ENCODE measurements around the gene ULK4.
"Not testable (repeated sequence)": the region's sequence is repeated elsewhere in the genome, so short reads cannot be mapped to it uniquely, and the experiment has no call there.

The ULK4 gene

DNA sequence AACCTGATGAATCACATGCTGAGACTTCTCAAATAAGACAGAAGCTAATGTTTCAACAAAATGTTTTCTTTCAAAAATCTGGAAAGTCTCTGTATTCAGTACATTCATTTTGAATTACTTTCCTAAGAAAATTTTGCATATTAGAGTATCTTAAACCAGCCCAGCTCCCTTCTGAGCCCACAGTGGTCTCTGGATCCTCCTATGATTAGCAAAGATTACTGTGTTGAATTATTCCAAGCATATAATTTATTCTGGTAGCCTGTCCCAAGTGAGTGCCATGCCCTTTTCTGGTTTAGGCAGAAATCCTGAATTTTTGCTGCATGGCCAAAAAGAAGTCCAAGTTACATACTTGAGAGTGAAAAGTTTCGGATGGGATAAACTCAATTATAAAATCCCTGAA lies 483.6 kb downstream of the ULK4 start:
- no peak for DNase-seq

DNA sequence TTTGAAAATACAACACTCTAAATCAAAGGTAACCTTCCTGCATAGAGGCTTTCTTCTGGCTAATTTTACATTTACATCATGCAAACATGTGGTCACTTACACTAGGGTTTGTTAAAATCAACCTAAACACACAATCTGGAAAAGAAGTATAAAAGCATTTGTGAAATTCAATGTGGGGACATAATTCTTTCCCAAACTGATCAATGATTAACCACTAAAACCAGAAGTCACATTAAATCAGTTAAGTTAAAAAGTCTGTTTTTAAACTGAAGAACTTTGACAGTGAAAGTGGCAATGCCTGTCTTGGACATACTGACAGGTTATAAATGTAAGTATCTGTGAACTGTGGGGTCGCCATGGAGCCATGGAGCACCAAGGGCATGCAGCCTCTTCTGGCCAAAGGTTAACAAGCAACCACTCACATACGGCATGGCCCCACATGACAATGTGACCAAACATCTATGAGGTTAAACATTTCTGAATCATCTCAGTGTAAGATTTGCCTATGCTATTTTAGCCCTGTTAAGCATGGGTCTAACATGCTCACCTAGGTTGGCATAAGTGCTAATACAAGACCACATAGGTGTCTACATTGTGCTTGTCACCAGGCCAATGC lies 484.4 kb downstream of the ULK4 start:
- DNase-seq, result no peak

DNA sequence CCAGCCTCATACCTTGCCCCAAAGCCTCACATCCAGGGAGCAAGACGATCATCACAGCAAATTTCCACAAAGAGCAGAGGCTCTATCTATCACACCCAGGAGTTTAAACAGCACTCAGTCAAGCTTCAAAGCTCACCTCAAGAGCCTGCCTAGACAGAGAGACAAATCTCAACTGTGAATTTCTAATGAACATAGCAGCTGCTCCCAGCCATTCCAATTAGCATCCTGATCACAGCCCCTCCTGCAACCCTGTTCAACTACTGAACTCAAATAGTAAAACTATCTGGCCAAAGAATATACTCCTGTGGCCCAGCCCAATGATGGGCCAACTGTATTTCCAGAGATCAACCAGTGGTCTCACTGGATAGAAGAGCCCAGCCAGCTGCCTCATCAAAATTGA lies 492.8 kb downstream of the ULK4 start:
- no peak for DNase-seq

DNA sequence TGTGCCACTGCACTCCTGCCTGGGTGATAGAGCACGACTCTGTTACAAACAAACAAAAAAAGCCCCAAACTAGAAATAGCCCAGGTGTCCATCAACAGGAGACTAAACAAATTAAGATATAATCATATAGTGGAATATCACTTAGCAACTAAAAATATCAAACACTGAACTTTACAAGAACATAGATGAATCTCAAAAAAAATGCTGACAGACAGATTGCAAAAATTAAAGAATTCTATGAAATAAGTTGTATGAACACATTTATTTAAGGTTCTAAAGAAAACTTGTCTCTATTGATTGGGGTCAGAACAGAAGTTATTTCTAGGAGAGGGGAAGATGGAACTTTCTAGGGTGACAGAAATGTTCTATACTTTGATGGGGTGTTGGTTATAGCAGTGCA lies 494.4 kb downstream of the ULK4 start:
- no peak for DNase-seq

DNA sequence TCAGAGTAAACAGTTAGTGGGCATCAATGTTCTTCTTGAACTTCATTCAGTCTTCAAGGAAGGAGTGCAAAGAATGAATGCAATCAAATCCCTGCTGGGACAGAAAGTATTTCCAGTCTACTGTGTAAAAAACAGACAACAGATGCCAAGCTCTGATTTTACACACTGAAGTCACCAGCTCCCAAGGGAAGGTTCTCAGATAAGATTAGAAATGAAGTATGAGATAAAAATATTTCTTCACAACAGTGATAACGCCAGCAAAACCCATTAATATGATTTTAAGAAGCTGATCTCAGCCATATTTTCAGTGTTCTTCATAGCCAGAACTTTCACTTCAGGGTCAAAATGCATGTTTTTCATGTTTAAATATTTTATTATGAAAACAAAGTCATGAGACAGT lies 497.0 kb downstream of the ULK4 start:
- no peak for DNase-seq

DNA sequence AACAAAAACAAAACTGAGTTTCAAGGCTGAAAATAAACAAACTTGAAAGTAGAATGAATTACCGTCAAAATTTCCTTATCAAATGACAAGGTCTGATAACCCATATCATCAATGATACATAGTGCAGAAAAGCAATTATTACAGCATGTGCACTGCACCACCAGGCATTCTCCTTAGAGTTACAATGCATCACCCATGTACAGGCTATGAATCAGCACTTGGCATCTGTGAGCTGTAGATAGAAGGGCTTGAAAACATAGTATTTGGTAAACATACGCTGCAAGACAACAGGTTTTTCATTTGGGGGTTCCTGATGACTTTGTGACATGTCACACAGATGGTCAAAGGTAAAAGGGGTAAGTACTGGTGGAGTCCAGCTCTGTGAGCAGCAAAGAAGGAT lies 497.5 kb downstream of the ULK4 start:
- DNase-seq, result peak; percentile 5

DNA sequence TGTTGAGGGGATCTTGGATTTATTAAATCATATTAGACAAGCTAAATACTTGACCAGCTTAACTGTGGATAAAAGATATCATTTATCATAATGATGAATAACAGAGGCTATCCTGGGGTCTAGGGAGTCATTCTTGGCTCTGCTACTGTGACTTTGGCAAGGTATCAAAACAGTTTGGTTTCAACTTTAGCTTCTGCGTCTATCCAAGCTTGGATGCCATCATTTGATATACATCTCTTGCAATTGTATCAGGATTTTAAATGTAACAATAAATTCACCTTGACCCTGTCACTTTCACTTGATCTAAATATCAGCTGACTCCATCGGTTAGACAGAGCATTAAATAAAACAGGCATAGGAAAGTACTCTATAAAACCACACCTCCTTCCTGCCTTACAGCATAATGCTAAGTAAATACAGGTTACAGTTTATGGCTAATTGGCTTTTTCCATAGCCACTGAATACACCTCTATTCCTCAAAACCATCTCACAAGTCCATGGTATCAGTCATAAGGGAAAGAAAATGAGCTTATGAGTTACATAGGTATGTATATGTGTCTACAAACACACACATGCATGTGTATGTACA lies 499.7 kb downstream of the ULK4 start:
- DNase-seq, result no peak

DNA sequence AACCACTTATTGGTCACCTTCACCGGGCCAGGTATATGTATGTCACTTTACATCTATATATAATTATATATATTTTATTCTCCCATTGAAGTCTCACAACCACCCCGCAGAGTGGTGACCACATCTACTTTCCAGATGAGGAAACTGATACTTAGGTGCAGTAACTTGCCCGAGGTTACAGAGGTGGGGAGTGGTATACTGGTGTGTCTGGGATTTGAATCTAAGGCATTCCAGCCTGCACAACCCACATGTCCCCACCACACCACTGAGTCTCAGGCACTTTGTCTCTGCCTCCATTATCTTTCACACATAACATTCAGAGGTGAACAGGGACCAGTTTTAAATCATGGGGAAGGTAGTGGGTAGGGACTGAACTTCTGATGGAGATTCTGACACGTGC lies 501.2 kb downstream of the ULK4 start:
- no peak for DNase-seq

DNA sequence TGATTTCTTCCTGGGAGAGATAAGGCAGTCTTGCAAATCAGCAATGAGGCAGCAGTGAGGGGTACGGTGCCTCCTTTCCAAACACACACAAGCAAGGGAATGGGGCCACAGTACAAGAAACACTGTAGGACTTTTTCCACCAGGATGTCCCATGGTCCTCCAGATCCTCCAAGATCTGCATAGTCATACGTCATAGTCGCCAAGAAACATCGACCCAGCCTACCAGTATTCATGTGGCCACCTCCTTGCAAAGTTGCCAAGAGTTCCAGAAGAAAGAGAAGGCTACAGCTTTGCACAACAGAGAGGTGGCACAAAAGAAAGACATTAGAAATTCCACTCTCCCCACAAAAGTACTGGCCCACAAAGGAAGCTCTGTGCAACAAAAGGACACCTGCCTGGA lies 504.7 kb downstream of the ULK4 start:
- DNase-seq, result no peak

DNA sequence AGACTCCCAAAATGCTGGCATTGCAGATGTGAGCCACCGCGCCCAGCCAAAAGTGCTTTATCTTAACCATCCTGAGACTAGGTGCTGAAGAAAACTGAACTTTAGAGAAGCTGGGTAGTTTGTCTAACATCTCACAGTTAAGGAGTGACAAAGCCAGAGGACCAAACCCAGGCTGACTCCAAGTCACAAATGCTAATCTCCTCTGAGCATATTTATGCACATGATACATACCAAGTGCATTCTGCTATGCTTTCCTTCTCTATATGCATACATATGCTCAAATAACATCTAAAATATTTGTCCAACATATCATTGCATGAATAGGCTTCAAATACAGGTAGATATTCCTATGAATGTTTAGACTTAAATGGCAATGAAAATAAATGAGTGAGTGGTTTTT lies 505.7 kb downstream of the ULK4 start:
- no peak for DNase-seq

DNA sequence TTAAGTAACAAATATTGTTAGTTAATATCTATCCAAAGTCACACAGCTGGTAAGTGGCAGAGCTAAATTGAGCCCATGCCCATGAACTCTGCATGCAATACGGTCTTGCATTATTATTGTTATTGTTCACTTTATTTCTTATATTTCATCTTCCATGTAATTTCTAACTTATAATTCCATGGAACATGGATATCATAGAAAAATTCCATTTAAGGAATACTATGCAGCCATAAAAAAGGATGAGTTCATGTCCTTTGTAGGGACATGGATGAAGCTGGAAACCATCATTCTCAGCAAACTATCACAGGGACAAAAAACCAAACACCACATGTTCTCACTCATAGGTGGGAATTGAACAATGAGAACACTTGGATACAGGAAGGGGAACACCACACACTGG lies 508.3 kb downstream of the ULK4 start:
- not testable (repeated sequence) for DNase-seq

DNA sequence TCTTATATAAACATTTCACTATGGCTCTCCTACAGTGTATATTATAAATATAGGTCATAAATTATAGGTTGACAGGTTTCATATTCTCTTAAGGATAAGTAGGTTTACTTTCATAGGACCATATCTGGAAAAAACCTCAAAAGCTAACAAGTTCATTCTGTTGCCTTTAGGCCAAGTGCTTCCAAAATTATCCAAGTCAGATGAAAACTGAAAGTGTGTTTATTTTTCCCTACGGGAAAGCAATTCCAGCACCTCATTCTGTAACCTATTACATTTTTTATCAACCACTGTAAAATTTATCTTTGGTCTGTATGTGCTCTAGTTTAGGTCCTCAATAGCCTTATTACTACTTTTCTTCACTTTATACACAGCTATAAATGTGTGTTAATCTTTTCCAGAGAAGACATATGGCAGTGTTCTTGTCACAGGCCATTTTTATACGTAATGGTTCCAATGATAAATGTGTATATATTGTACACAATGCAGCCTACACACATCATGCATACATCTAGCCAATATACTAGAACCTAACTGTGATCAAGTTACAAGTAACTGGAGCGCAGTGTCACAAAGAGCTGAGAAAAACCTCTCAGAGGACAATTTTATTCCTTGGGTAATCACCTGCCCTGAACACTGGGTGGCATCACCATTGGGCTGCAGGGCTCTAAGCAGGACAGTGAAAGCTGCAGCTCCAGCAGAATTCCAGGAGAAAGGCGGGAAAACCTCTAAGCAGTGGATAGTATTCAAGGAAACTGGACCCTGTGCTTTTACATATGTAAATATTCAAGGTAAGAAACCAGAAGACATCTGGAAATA lies 511.3 kb downstream of the ULK4 start:
- DNase-seq, result no peak

DNA sequence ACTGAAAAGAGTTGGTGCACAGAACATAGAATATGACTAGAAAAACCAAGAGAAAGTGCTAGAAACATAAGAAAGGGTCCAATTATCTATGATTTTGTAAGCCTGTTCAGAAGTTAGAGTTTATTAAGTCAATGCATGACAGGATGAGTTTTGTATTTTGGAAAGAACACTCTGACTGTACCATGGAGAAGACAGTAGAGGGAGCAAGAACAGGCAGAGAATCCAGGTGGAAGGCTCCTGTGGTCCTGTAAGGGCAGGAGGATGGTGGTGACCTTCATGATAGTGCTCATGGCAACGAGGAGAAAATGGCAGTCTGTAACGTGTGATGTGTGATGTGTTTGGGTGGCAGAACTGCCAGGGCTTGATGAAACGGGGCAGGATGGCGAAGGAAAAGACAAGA lies 513.5 kb downstream of the ULK4 start:
- no peak for DNase-seq

DNA sequence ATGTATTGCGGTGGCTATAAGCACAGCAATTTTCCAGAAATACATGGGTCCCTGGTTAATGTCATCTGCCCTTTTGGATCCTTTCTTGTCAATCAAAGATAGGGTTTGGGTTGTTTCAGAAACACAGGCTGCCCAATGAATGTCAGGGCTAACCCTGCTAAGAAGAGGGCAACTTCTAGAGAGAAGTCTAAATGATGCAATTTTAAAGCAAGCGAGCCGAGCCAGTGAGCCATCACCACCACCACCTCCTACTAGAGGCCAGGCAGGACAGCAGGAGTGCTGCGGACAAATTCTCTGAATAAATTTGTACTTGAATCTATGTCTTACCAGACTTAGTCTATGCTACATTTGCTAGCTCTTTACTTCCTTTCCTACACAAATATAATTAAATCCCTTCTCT lies 514.2 kb downstream of the ULK4 start:
- DNase-seq, result no peak

DNA sequence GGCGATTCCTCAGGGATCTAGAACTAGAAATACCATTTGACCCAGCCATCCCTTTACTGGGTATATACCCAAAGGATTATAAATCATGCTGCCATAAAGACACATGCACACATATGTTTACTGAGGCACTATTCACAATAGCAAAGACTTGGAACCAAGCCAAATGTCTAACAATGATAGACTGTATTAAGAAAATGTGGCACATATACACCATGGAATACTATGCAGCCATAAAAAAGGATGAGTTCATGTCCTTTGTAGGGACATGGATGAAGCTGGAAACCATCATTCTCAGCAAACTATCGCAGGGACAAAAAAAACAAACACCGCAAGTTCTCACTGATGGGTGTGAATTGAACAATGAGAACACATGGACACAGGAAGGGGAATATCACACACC lies 515.6 kb downstream of the ULK4 start:
- DNase-seq, result not testable (repeated sequence)

DNA sequence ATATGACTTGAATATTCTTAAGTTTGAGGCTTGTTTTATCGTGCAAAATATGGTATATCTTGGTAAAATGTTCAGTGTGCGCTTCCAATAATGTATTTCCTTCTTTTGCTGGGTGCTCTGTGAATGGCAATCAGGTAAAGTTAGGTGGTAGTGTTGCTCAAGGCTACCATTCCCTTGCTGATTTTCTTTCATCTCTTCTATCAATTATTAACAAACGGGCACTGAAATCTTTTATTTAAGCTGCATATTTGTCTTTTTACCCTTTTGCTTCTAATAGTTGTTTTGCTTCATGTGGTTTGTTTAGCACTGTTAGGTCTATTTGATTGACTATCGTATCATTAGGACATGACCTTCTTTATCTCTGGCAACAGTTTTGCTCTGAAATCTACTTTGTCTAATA lies 520.3 kb downstream of the ULK4 start:
- no peak for DNase-seq

DNA sequence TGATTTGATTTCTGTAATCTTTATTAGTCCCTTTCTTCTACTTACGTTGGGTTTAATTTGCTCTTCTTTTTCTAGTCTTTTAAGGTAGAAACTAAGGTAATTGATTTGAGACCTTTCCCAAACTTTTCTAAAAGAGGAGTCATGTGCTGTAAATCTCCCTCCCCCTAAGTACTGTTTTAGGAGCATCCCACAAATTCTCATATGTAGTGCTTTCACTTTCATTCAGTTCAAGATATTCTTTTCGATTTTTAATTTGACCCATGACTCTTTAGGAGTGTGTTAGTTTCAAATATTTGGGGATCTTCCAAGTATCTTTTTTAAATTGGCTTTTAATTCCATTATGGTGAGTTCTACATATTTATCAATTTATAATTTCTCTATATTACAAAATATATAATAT lies 520.8 kb downstream of the ULK4 start:
- DNase-seq, result no peak

DNA sequence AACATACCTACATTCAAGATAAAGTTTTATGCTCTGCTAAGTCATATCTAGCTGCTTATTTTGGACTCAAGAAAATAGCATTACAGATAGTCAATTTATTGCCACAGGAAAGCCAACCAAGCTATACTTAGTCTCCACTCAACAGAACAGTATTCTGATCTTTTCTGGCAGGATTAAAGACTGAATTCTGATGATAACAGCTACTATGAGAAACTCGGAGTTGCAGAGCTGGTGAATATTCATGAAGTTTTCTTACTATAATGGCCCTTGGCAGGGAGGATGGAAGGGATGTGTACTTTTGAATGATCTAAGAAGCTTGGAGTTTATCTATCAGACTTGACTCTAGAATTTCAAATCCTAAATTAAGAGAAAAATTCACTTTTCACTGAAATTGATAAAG lies 524.9 kb downstream of the ULK4 start:
- DNase-seq, result no peak

DNA sequence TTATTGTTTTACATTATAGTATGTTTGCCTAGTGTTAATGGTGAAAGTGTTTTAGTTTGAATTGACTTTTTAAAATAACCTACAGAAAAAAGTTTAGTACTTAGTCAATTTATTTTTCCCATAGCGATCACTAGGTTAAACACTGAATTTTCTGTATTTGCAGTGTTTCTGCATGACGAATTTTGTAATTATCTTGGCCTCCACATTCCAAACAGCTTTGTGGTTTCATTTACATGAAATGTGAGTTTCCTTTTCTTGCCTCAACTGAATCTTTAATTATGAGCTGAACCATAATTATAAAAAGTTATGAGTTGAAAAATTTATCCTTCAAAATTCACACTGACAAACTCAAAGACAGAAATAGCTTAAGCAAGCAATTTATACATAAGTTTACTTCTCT lies 527.1 kb downstream of the ULK4 start:
- no peak for DNase-seq

DNA sequence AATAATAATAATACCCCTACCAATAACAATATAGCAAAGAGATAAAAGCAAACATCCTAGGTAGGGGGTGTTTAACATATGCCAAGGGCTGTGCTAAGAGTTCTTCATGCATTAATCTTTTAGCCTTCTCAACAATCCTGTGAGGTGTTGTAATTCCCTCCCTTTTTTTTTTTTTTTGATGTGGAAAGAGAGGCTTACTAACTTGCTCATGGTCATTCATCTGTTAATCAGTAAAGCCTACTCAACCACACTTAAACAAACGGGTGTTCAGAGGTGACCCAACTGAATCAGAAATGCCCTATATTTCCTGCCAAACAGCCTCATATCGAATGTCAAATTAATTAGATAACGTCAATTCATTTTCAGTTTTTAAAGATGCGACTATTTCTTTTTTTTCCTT lies 530.5 kb downstream of the ULK4 start:
- DNase-seq, result no peak

DNA sequence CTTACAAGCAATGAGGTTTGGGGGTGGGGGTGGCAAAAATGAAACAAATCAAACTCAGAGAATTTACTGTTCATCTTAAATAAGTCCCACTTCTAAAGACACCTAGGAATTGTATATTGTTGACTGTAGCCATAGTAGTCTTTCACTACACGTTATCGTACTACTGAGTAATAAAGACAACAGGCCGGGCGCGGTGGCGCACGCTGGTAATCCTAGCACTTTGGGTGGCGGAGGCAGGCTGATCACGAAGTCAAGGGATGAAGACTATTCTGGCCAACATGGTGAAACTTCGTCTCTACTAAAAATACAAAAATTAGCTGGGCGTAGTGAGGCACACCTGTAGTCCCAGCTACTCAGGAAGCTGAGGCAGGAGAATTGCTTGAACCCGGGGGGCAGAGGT lies 531.0 kb downstream of the ULK4 start:
- DNase-seq, result no peak

DNA sequence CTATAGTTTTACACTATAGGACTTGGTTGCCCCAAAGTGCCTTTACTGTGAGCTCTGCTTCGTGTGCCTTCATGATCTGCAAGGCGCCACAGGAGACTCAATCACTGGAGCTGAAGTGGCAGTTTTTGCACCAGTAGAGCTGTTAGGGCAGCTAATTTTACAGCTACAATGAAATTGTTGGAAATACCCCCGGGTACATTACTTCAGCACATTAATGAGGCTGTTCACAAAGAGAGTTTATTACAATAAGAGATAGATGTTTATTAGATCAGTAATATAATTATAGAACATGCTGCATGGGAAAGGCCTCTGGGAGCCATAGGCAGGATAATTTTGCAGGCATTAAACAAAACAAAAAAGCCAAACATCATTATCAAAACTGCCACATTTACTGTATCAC lies 531.5 kb downstream of the ULK4 start:
- DNase-seq, result no peak

DNA sequence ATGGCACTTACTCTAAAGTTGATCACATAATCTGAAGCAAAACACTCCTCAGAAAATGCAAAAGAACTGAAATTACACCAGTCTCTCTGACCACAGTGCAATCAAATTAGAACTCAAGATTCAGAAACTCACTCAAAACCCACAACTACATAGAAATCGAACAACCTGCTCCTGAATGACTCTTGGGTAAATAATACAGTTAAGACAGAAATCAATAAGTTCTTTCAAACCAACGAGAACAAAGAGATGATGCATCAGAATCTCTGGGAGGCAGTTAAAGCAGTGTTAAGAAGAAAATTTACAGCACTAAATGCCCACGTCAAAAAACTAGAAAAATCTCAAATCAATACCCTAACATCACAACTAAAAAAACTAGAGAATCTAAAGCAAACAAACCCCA lies 535.4 kb downstream of the ULK4 start:
- no peak for DNase-seq

DNA sequence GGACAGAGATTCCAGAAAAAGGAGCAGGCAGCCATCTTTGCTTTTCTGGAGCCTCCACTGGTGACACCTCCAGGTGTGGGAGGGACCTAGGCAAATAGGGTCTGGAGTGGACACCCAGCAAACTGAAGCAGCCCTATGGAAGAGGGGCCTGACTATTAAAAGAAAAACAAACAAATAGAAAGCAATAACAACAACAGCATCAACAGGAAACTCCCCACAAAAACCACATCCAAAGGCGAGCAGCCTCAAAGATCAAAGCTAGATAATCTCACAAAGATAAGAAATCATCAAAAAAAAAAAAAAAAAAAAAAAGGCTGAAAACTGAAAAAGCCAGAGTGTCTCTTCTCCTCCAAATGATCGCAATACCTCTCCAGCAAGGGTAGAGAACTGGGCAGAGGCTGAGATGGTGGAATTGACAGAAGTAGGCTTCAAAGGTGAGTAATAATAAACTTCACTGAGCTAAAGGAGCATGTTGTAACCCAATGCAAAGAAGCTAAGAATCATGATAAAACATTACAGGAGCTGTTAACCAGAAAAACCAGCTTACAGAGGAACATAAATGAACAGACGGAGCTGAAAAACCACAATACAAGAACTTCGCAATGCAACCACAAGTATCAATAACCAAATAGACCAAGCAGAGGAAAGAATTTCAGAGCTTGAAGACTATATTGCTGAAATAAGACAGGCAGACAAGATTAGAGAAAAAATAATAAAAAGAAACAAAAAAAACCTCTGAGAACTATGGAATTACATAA lies 537.2 kb downstream of the ULK4 start:
- DNase-seq, result no peak

Data from EL (cell line).